K562 (cell line): ENCODE results near the gene ZNF835. TPM values are rescaled to one million over a fixed set of nuclear protein-coding genes. Genes with fewer than 3 reads are reported as not detected.

Experiments used
- ATAC-seq: fragments of 200-7000 bp; cut with Tn5 transposase; 3 replicates; pipeline ENCODE4 v1.9.1; 2020; ENCODE audit warnings: moderate library complexity
- BruUV-seq: library from RNA; stranded (reverse); fragments of 400-500 nt; replicated peaks from 2 replicates; lab custom pipeline; 2021; lab: Mats Ljungman, UMichigan
- CTCF ChIA-PET: fragments of 300-600 bp; formaldehyde crosslinking; extraction: SDS; loops from one replicate; lab custom pipeline; 2021; ENCODE audit warnings: low intra/inter-chr PET ratio; lab: Yijun Ruan, JAX
- POLR2A ChIA-PET: fragments of 300-600, 350-650 bp; sonication (Branson Sonifier 250); formaldehyde crosslinking; extraction: SDS; loops from one replicate; lab custom pipeline; 2021; ENCODE audit warnings: antibody characterized with exemption, inconsistent platforms; lab: Yijun Ruan, JAX
- DNase-seq, 4 experiments: peaks; one replicate each; pipeline versions ENCODE4 v3.0.0 to v3.0.0-alpha.2; 2011 to 2018; ENCODE audit warnings: low spot score in 3 of 4, mixed read lengths in 3 of 4; ENCODE audit errors: extremely low read depth in 1 of 4
- FAIRE-seq: peaks from 2 replicates; lab custom pipeline; 2011; peaks lifted over from hg19 to GRCh38; lab: Jason Lieb, UNC
- H2AFZ ChIP-seq: 2 replicates; pipeline ENCODE4 v1.6.0; 2011; ENCODE audit warnings: low read depth, low read length, control low read depth, inconsistent platforms
- H3K27ac ChIP-seq: fragments of 200-600 bp; 3 replicates; pipeline ENCODE4 v1.8.0; 2011; ENCODE audit warnings: low read depth, mild to moderate bottlenecking, control low read depth, inconsistent platforms, low read length, moderate library complexity, mixed read lengths; ENCODE audit errors: extremely low read depth
- H3K27me3 ChIP-seq, 2 experiments: fragments of 300-600 bp in 1 of 2; 2 replicates in 1 of 2; 3 replicates in 1 of 2; pipeline versions ENCODE4 v1.6.0 to v1.8.0; 2011; ENCODE audit warnings: inconsistent platforms in 2 of 2, low read length in 2 of 2, mild to moderate bottlenecking in 1 of 2, mixed read lengths in 1 of 2, moderate library complexity in 1 of 2; ENCODE audit not compliant: control insufficient read depth in 2 of 2, insufficient read depth in 2 of 2
- H3K36me3 ChIP-seq: fragments of 300-600 bp; 3 replicates; pipeline ENCODE4 v1.8.0; 2011; ENCODE audit warnings: mild to moderate bottlenecking, low read length, inconsistent platforms; ENCODE audit not compliant: control insufficient read depth, insufficient read depth
- H3K4me1 ChIP-seq, 2 experiments: fragments of 200-600 bp in 1 of 2; replicated peaks in 1 of 2; 2 replicates in 1 of 2; 3 replicates in 1 of 2; pipeline versions ENCODE4 v1.5.1 to v1.8.0; 2011; ENCODE audit warnings: inconsistent platforms in 2 of 2, low read length in 2 of 2, mild to moderate bottlenecking in 1 of 2, mixed read lengths in 1 of 2, moderate library complexity in 1 of 2; ENCODE audit not compliant: control insufficient read depth in 2 of 2, insufficient read depth in 2 of 2
- H3K4me2 ChIP-seq: 2 replicates; pipeline ENCODE4 v1.6.1; 2011; ENCODE audit warnings: low read length, control low read depth, inconsistent platforms, mixed read lengths; ENCODE audit not compliant: insufficient read depth
- H3K4me3 ChIP-seq: fragments of 200-600 bp; sonication (generic), shearing (Covaris generic); 2 replicates; pipeline ENCODE4 v1.5.1; 2016; ENCODE audit warnings: control low read depth, inconsistent platforms
- H3K79me2 ChIP-seq: fragments of 200-600 bp; 3 replicates; pipeline ENCODE4 v1.8.0; 2011; ENCODE audit warnings: low read length, inconsistent platforms; ENCODE audit not compliant: control insufficient read depth, insufficient read depth
- H3K9ac ChIP-seq, 2 experiments: 2 replicates each; pipeline versions ENCODE4 v1.6.0 to v1.6.1; 2011; ENCODE audit warnings: low read depth in 2 of 2, low read length in 2 of 2, control low read depth in 1 of 2, inconsistent platforms in 1 of 2, mild to moderate bottlenecking in 1 of 2, mixed read lengths in 1 of 2; ENCODE audit not compliant: insufficient read depth in 1 of 2
- H3K9me1 ChIP-seq: one replicate; pipeline ENCODE4 v1.6.0; 2011; ENCODE audit warnings: inconsistent platforms, mild to moderate bottlenecking, low read length, moderate library complexity; ENCODE audit not compliant: control insufficient read depth, insufficient read depth
- H3K9me3 ChIP-seq: replicated peaks from 2 replicates; pipeline ENCODE4 v1.5.1; 2011; ENCODE audit warnings: low read depth, low read length, inconsistent platforms; ENCODE audit not compliant: control insufficient read depth, insufficient read depth
- H4K20me1 ChIP-seq: replicated peaks from 2 replicates; pipeline ENCODE4 v1.6.1; 2011; ENCODE audit warnings: low read length, inconsistent platforms, mixed read lengths; ENCODE audit not compliant: control insufficient read depth, insufficient read depth
- FOXJ3 ChIP-seq: sonication (generic); formaldehyde crosslinking; IDR thresholded peaks from 2 replicates; pipeline ENCODE4 v1.4.0; 2020; ENCODE audit warnings: mild to moderate bottlenecking, missing genetic modification reagents
- HDAC1 ChIP-seq, 2 experiments: fragments of 450-650 bp; IDR thresholded peaks; 2 replicates each; pipeline ENCODE4 v1.6.1; 2016 to 2017; ENCODE audit warnings: inconsistent platforms in 1 of 2, mild to moderate bottlenecking in 1 of 2, moderate library complexity in 1 of 2
- MAFF ChIP-seq: IDR thresholded peaks from 2 replicates; pipeline ENCODE4 v1.6.1; 2012; ENCODE audit warnings: low read length, improper control_type of control experiment
- U2AF2 ChIP-seq: fragments of 200-400 bp; formaldehyde crosslinking; optimal IDR thresholded peaks from 2 replicates; pipeline ENCODE3; 2017; ENCODE audit warnings: low read depth, mild to moderate bottlenecking, low read length
- ZNF3 ChIP-seq: fragments of 250-450 bp; sonication (Bioruptor Pico); IDR thresholded peaks from 2 replicates; pipeline ENCODE4 v1.5.0; 2021; ENCODE audit warnings: mild to moderate bottlenecking, moderate library complexity
- WGBS: fragments of 100-300 bp; shearing (Covaris generic); methylation state at CpG from one replicate; pipeline ENCODE4 v1.1.6; 2016; ENCODE audit warnings: low coverage, mixed read lengths; ENCODE audit not compliant: insufficient coverage; ENCODE audit errors: missing lambda C conversion rate; 5-methylcytosine and 5-hydroxymethylcytosine counted together
- in situ Hi-C: fragments of 300-500 bp; cut with MboI; formaldehyde crosslinking; loops from 4 replicates; pipeline ENCODE4 v1.15.0; 2018; ENCODE audit warnings: inconsistent platforms, mixed read lengths
- intact Hi-C: fragments of 100-400 bp; cut with micrococcal nuclease; formaldehyde crosslinking; loops from 2 replicates; pipeline ENCODE4 v1.14.2; 2022
- polyA plus RNA-seq, 8 experiments: library from polyadenylated mRNA; depleted of rRNA in 4 of 8; stranded (reverse) in 5 of 8; unstranded in 3 of 8; fragments of >200 nt; fragmentation: Nextera tagmentation in 2 of 8; fragmentation: Illumina TruSeq in 1 of 8; extraction: Ambion mirVana in 2 of 8; extraction: Trizol in 1 of 8; gene quantifications; 2 replicates each; pipeline versions ENCODE4 v1.2.1 to v1.2.3, GENCODE V29; 2011 to 2014; ENCODE audit warnings: inconsistent platforms in 1 of 8, missing spikeins in 1 of 8
- total RNA-seq, 7 experiments: library from RNA; depleted of rRNA in 6 of 7; stranded (reverse); fragments of >200 nt in 6 of 7; fragmentation: Illumina TruSeq in 2 of 7; extraction: Trizol in 2 of 7; gene quantifications; 2 replicates each; pipeline versions ENCODE4 v1.2.1 to v1.2.3, GENCODE V29; 2011 to 2021; ENCODE audit warnings: low replicate concordance in 1 of 7
- TF ChIP-seq, protein P1 (sequence below), 2 experiments: fragments of 450-650 bp in 1 of 2; sonication (generic) in 1 of 2; formaldehyde crosslinking; conservative IDR thresholded peaks; 2 replicates each; pipeline versions ENCODE4 v1.4.0 to v1.8.1; 2020 to 2022; ENCODE audit warnings: mild to moderate bottlenecking in 1 of 2, missing genetic modification reagents in 1 of 2
- TF ChIP-seq, protein P2 (sequence below): fragments of 250-450 bp; sonication (Bioruptor Pico); IDR thresholded peaks from 2 replicates; pipeline ENCODE4 v1.4.0; 2020

The ZNF835 gene
- total and polyA plus RNA-seq, 9 of the 15 experiments (the other 6 are each of a cell fraction or from before 2014, with no cell fraction given) = not detected

DNA sequence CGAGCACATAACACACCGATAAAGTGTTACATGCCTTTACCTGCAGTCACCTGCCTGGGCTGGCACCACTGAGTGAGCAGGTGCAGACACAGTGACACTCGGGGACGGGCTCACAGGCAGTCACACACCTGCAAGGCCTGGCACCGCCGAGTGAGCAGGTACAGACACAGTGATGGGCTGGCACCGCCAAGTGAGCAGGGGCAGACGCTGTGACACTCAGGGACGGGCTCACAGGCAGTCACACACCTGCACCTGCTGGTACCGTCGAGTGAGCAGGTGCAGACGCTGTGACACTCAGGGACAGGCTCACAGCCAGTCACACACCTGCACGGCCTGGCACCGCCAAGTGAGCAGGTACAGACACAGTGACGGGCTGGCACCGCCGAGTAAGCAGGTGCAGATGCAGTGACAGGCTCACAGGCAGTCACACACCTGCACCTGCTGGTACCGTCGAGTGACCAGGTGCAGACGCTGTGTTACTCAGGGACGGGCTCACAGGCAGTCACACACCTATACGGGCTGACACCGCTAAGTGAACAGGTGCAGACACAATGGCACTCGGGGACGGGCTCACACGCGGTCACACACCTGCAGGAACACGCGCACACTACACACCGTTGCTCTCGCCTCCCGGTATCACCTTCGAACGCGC lies 470 bp downstream of the ZNF835 start (continued):
- TF ChIP-seq, protein P1, sequence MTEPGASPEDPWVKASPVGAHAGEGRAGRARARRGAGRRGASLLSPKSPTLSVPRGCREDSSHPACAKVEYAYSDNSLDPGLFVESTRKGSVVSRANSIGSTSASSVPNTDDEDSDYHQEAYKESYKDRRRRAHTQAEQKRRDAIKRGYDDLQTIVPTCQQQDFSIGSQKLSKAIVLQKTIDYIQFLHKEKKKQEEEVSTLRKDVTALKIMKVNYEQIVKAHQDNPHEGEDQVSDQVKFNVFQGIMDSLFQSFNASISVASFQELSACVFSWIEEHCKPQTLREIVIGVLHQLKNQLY (CRISPR knock-in tag; conservative IDR thresholded peaks at IDR 0.05) = no peak

DNA sequence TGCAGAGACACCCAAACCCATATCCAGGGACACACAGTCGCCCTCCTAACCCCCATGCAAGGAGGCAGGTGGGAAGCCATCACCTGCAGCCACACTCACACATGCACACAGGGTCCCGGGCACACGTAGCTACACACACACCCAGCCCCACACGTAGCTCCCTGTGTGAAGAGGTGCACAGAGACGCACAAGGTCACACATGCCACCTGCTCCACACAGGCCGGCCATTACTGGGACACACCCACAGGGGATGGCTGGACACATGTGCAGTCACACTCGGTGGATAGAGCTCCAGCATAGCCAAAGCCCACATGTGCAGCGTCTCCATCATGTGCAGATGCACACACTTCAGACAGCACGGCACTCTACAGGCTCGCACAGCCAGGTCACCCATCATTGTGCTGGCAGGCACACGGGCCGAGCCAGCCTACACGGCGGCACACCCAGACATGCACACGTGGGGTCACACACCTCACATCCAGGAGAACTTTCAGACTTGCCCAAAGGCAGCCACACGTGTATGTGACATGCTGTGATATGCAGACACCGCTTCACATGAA lies 1.1 kb downstream of the ZNF835 start:
- Histone ChIP-seq H2AFZ (no peak overlapping the region), H3K4me2 (no peak overlapping the region)
- TF ChIP-seq U2AF2 = no peak
- TF ChIP-seq ZNF3 (CRISPR knock-in tag) = no peak
- TF ChIP-seq, protein P2, sequence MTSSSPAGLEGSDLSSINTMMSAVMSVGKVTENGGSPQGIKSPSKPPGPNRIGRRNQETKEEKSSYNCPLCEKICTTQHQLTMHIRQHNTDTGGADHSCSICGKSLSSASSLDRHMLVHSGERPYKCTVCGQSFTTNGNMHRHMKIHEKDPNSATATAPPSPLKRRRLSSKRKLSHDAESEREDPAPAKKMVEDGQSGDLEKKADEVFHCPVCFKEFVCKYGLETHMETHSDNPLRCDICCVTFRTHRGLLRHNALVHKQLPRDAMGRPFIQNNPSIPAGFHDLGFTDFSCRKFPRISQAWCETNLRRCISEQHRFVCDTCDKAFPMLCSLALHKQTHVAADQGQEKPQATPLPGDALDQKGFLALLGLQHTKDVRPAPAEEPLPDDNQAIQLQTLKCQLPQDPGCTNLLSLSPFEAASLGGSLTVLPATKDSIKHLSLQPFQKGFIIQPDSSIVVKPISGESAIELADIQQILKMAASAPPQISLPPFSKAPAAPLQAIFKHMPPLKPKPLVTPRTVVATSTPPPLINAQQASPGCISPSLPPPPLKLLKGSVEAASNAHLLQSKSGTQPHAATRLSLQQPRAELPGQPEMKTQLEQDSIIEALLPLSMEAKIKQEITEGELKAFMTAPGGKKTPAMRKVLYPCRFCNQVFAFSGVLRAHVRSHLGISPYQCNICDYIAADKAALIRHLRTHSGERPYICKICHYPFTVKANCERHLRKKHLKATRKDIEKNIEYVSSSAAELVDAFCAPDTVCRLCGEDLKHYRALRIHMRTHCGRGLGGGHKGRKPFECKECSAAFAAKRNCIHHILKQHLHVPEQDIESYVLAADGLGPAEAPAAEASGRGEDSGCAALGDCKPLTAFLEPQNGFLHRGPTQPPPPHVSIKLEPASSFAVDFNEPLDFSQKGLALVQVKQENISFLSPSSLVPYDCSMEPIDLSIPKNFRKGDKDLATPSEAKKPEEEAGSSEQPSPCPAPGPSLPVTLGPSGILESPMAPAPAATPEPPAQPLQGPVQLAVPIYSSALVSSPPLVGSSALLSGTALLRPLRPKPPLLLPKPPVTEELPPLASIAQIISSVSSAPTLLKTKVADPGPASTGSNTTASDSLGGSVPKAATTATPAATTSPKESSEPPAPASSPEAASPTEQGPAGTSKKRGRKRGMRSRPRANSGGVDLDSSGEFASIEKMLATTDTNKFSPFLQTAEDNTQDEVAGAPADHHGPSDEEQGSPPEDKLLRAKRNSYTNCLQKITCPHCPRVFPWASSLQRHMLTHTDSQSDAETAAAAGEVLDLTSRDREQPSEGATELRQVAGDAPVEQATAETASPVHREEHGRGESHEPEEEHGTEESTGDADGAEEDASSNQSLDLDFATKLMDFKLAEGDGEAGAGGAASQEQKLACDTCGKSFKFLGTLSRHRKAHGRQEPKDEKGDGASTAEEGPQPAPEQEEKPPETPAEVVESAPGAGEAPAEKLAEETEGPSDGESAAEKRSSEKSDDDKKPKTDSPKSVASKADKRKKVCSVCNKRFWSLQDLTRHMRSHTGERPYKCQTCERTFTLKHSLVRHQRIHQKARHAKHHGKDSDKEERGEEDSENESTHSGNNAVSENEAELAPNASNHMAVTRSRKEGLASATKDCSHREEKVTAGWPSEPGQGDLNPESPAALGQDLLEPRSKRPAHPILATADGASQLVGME (CRISPR knock-in tag) = no peak
- no peak for TF ChIP-seq MAFF
- no peak for TF ChIP-seq FOXJ3
- TF ChIP-seq HDAC1 (IDR thresholded peaks at IDR 0.05) = no peak

More for the DNA sequence above, 1.1 kb downstream of the ZNF835 start:
- intact Hi-C loops (no loop called here), in situ Hi-C loops (no loop called here)
- no peak for FAIRE-seq
- no peaks in the 10 kb centered on the region for H3K36me3 ChIP-seq
- ChIA-PET POLR2A (no interaction called here), CTCF (no interaction called here)
- H3K9ac ChIP-seq = no peak overlapping the region
- no TSS peak for BruUV-seq
- no peaks in the 10 kb centered on the region for H3K27me3 ChIP-seq
- no peak for DNase-seq
- ATAC-seq = no peak
- no peaks in the 10 kb centered on the region for H3K79me2 ChIP-seq
- no peak overlapping the region for H3K27ac ChIP-seq
- no peaks in the 10 kb centered on the region; the same call in 1 of the 2 replicates for H3K9me3 ChIP-seq
- H4K20me1 ChIP-seq = no peaks in the 10 kb centered on the region
- no peak overlapping the region for H3K4me3 ChIP-seq
- WGBS = 5% methylated on average over 16 of the region's 17 CpGs
- H3K9me1 ChIP-seq = no peaks in the 10 kb centered on the region
- peaks cover 0 to 4% of the 10 kb centered on the region in 2 experiments; a peak in 1 of 5 replicates for H3K4me1 ChIP-seq
